Measurements from ENCODE around the gene STAT4. TPM values are rescaled to one million over a fixed set of nuclear protein-coding genes. Genes with fewer than 3 reads are reported as not detected.

The STAT4 gene
- total RNA-seq, 2 experiments from 2014 or later: 70.8 to 72.2 TPM

DNA sequence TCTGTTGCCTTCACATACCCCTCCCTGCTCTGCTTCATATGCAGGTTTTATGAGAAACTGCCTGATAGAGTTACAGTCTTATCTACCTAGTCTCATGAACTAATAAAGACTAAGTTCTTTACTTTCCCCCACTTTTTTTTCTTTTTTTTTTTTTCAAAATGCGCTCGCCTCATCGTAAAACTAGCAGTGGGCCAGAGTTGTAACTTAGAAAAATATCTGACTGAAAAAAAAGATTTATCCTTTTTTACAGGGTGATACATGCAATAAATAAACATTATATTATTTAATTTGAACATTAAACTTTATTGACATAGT lies 83.9 kb downstream of the STAT4 start:
- Mint-ChIP-seq H3K36me3 (ENCODE audit: low read depth) (peaks cover 68% of the 10 kb centered on the region), H3K4me3 (peak overlapping the region; percentile 84), H3K27ac (peak overlapping the region; percentile 79), H3K9me3 (no peaks in the 10 kb centered on the region), H3K27me3 (no peaks in the 10 kb centered on the region), H3K4me1 (ENCODE audit: low read depth) (peaks cover 82% of the 10 kb centered on the region)
- intact Hi-C loops (cut with micrococcal nuclease): loop anchor here (2.0 kb wide), 1 partner anchor 48 kb away; no protein-coding TSS in a partner anchor
- DNase-seq (no peak), ATAC-seq (no peak)
- TF ChIP-seq, protein P1, sequence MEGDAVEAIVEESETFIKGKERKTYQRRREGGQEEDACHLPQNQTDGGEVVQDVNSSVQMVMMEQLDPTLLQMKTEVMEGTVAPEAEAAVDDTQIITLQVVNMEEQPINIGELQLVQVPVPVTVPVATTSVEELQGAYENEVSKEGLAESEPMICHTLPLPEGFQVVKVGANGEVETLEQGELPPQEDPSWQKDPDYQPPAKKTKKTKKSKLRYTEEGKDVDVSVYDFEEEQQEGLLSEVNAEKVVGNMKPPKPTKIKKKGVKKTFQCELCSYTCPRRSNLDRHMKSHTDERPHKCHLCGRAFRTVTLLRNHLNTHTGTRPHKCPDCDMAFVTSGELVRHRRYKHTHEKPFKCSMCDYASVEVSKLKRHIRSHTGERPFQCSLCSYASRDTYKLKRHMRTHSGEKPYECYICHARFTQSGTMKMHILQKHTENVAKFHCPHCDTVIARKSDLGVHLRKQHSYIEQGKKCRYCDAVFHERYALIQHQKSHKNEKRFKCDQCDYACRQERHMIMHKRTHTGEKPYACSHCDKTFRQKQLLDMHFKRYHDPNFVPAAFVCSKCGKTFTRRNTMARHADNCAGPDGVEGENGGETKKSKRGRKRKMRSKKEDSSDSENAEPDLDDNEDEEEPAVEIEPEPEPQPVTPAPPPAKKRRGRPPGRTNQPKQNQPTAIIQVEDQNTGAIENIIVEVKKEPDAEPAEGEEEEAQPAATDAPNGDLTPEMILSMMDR (IDR thresholded peaks at IDR 0.05): no peak
- ChIA-PET CTCF (interaction anchor here (1.0 to 6.7 kb wide), 4 partner anchors 15 to 88 kb away, joined by 3 to 72 read pairs (median 3); no protein-coding TSS in a partner anchor), POLR2A (interaction anchor here (1.2 to 4.2 kb wide), 2 partner anchors 9 to 84 kb away, joined by 3 to 43 read pairs; partner anchors contain the start of gene STAT4)

DNA sequence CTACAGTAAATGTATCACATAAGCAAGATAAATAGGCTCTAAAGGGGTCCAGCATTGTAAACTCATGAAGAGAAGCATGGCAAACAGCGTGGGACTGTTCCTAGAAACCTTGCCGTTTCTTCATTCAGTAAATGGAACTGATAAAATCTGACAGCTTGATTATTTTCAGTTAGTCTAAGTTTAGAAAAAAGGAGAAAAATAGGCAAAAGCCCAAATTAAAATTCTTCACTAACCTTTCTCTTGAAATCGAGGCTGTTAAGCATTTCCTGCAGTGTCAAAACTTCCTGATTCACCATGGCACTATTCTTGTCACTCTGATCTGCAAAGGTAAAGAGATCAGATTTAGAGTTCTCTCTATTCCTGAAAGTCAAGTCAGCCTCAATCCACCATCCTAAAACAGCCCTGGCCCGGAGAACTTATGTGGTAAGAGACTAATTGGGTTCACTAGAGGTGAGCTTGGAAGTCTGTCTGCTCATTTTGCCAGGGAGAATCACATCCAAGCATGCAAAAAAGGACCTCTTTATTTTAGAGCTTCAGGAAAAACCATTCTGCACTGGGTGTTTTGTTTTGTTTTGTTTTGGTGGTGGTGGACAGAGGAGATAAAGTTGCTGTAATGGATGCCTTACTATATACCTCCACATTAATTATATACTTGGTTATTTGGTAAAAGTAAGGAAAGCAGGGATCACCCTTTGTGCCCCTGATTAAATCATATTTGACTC lies 84.4 kb downstream of the STAT4 start:
- intact Hi-C loops (cut with micrococcal nuclease): loop anchor here (2.0 kb wide), 1 partner anchor 48 kb away; no protein-coding TSS in a partner anchor
- POLR2A ChIA-PET: interaction anchor here (0.8 to 4.2 kb wide), 5 partner anchors 9 to 84 kb away, joined by 3 to 43 read pairs (median 3); partner anchors contain the start of gene STAT4
- DNase-seq: peak; percentile 24

DNA sequence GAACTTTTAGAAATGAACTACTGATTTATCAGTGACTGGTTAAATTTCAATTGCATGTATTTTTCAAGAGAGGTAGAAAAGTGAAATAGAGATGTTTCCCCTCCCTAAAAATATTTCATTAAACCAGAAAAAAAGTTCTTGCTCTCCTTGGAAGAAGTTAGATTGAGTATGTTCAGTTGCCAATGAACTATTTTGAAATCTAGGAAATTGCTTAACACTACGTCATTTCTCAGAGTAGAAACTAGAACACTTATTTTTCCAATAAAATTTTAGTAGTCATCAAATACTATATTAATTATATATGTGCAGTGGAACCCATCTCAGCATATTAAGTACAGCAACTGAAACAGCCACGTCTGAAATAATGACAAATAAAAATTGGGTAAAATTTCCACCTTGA lies 85.0 kb downstream of the STAT4 start:
- Mint-ChIP-seq H3K4me1 (ENCODE audit: low read depth) (peaks cover 82% of the 10 kb centered on the region), H3K9me3 (no peaks in the 10 kb centered on the region), H3K27me3 (no peaks in the 10 kb centered on the region), H3K36me3 (ENCODE audit: low read depth) (peaks cover 68% of the 10 kb centered on the region), H3K4me3 (peak overlapping the region; percentile 84), H3K27ac (peak overlapping the region; percentile 79)
- CTCF ChIA-PET: interaction anchor here (1.1 to 6.7 kb wide), 4 partner anchors 14 to 90 kb away, joined by 3 to 72 read pairs (median 26); no protein-coding TSS in a partner anchor
- ATAC-seq (no peak), DNase-seq (no peak)
- TF ChIP-seq, protein P1 (IDR thresholded peaks at IDR 0.05): no peak
- intact Hi-C loops (cut with micrococcal nuclease): loop anchor here (2.0 kb wide), 2 partner anchors 49 to 51 kb away; partner anchors contain the start of gene STAT1
- POLR2A ChIA-PET: interaction anchor here (0.8 to 4.2 kb wide), 10 partner anchors 11 to 613 kb away, joined by 3 to 43 read pairs (median 4); partner anchors contain the start of genes NABP1, STAT1 and STAT4

More for the DNA sequence above, 84.4 kb downstream of the STAT4 start:
- Mint-ChIP-seq H3K4me1 (ENCODE audit: low read depth) (peaks cover 82% of the 10 kb centered on the region), H3K4me3 (peak overlapping the region; percentile 84), H3K27ac (peak overlapping the region; percentile 79), H3K9me3 (no peaks in the 10 kb centered on the region), H3K36me3 (ENCODE audit: low read depth) (peaks cover 68% of the 10 kb centered on the region), H3K27me3 (no peaks in the 10 kb centered on the region)
- CTCF ChIA-PET: interaction anchor here (1.0 to 6.7 kb wide), 4 partner anchors 15 to 89 kb away, joined by 3 to 72 read pairs (median 3); no protein-coding TSS in a partner anchor
- TF ChIP-seq, protein P1 (IDR thresholded peaks at IDR 0.05): no peak
- peak; percentile 40 for ATAC-seq

DNA sequence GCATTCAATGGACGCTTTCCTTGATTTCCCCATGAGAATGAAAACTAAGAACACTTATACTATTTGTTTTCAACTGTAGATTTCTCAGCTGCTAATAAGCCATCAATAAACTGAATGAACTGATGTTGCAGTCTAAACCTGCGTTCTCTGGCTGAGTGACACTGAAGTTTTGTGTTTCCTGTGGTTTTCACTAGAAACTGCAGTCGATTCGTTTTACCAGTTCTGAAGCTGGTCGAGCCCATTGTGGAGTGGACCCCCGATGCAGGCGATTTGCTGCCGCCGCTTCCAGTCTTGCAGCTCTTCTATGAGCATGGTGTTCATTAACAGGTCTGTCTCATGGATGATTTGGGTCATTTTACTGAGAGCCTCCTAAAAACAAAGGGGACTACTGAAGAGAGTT lies 86.2 kb downstream of the STAT4 start:
- peak; percentile 80 for DNase-seq
- H3K4me1 Mint-ChIP-seq (ENCODE audit: low read depth): peaks cover 79% of the 10 kb centered on the region
- TF ChIP-seq, protein P1 (IDR thresholded peaks at IDR 0.05): no peak
- POLR2A ChIA-PET: interaction anchor here (0.6 to 5.1 kb wide), 12 partner anchors 10 to 614 kb away, joined by 3 to 43 read pairs (median 4); partner anchors contain the start of genes NABP1, STAT1 and STAT4
- peaks cover 68% of the 10 kb centered on the region for H3K36me3 Mint-ChIP-seq (ENCODE audit: low read depth)
- H3K4me3 Mint-ChIP-seq: peak overlapping the region; percentile 84
- intact Hi-C loops (cut with micrococcal nuclease): loop anchor here (2.0 kb wide), 1 partner anchor 50 kb away; the partner anchor contains the start of gene STAT1
- no peaks in the 10 kb centered on the region for H3K27me3 Mint-ChIP-seq
- peak; percentile 78 for ATAC-seq
- H3K9me3 Mint-ChIP-seq: no peaks in the 10 kb centered on the region
- peak overlapping the region; percentile 94 for H3K27ac Mint-ChIP-seq
- CTCF ChIA-PET: interaction anchor here (1.2 to 6.7 kb wide), 3 partner anchors 13 to 91 kb away, joined by 4 to 72 read pairs (median 48); no protein-coding TSS in a partner anchor

All from activated CD8-positive, alpha-beta T cell treated with anti-CD3 and anti-CD28 coated beads for 36 hours (primary cell).